GM23338 (cell line): ENCODE results near the gene COL6A3. TPM values are rescaled to one million over a fixed set of nuclear protein-coding genes. Genes with fewer than 3 reads are reported as not detected.

Experiments used
- ATAC-seq: fragments of 200-7000 bp; cut with Tn5 transposase; 3 replicates; pipeline ENCODE4 v1.9.1; 2020
- DNase-seq: peaks from one replicate; pipeline ENCODE4 v3.0.0-alpha.2; 2015; ENCODE audit warnings: low spot score
- H2AFZ ChIP-seq: fragments of 200-600 bp; sonication (generic); 2 replicates; pipeline ENCODE4 v1.8.0; 2016; ENCODE audit warnings: antibody characterized with exemption, mild to moderate bottlenecking, moderate library complexity
- H3F3A ChIP-seq: fragments of 200-600 bp; sonication (generic); replicated peaks from 2 replicates; pipeline ENCODE4 v1.8.0; 2017; ENCODE audit warnings: antibody characterized with exemption, mixed run types, low read depth
- H3K27ac ChIP-seq: fragments of 200-600 bp; sonication (generic); 2 replicates; pipeline ENCODE4 v1.6.1; 2016; ENCODE audit warnings: low read depth
- H3K27me3 ChIP-seq: fragments of 200-600 bp; sonication (generic); 2 replicates; pipeline ENCODE4 v1.8.0; 2016; ENCODE audit warnings: mild to moderate bottlenecking, mixed run types, moderate library complexity; ENCODE audit not compliant: insufficient read depth
- H3K36me3 ChIP-seq: fragments of 200-600 bp; sonication (generic); 2 replicates; pipeline ENCODE4 v1.8.0; 2016; ENCODE audit warnings: mild to moderate bottlenecking; ENCODE audit not compliant: insufficient read depth
- H3K4me1 ChIP-seq: fragments of 200-600 bp; sonication (generic); 2 replicates; pipeline ENCODE4 v1.8.0; 2016; ENCODE audit warnings: mild to moderate bottlenecking, moderate library complexity; ENCODE audit not compliant: insufficient read depth
- H3K4me2 ChIP-seq: fragments of 200-600 bp; sonication (generic); 2 replicates; pipeline ENCODE4 v1.7.1; 2017; ENCODE audit warnings: mixed run types
- H3K4me3 ChIP-seq: fragments of 200-600 bp; sonication (generic); 2 replicates; pipeline ENCODE4 v1.6.1; 2016; ENCODE audit warnings: mixed run types
- H3K79me2 ChIP-seq: fragments of 200-600 bp; sonication (generic); replicated peaks from 2 replicates; pipeline ENCODE4 v1.8.0; 2017; ENCODE audit warnings: mild to moderate bottlenecking; ENCODE audit not compliant: insufficient read depth
- H3K9me2 ChIP-seq: fragments of 200-600 bp; sonication (generic); 2 replicates; pipeline ENCODE4 v1.8.0; 2017; ENCODE audit not compliant: insufficient read depth
- H4K20me1 ChIP-seq: fragments of 200-600 bp; sonication (generic); replicated peaks from 2 replicates; pipeline ENCODE4 v1.8.0; 2017; ENCODE audit warnings: mild to moderate bottlenecking; ENCODE audit not compliant: insufficient read depth
- H3K27ac Mint-ChIP-seq: 2 replicates; pipeline ENCODE4 v1.8.0; 2020; ENCODE audit warnings: inconsistent platforms, mild to moderate bottlenecking, moderate library complexity, mixed read lengths
- H3K27me3 Mint-ChIP-seq: 3 replicates; pipeline ENCODE4 v1.8.0; 2022; ENCODE audit warnings: low read depth, mild to moderate bottlenecking, moderate library complexity, mixed read lengths, inconsistent platforms; ENCODE audit not compliant: insufficient read depth, poor library complexity
- H3K36me3 Mint-ChIP-seq: 3 replicates; pipeline ENCODE4 v1.8.0; 2021; ENCODE audit warnings: low read depth, mild to moderate bottlenecking, inconsistent platforms, moderate library complexity, mixed read lengths
- H3K4me1 Mint-ChIP-seq: 3 replicates; pipeline ENCODE4 v1.8.0; 2020; ENCODE audit warnings: mild to moderate bottlenecking, inconsistent platforms, mixed read lengths
- H3K4me3 Mint-ChIP-seq: 3 replicates; pipeline ENCODE4 v1.8.0; 2021; ENCODE audit warnings: moderate library complexity, mild to moderate bottlenecking, inconsistent platforms, mixed read lengths
- H3K9me3 Mint-ChIP-seq: 3 replicates; pipeline ENCODE4 v1.8.0; 2020; ENCODE audit warnings: moderate library complexity, mild to moderate bottlenecking, inconsistent platforms, mixed read lengths
- CTCF ChIP-seq, 2 experiments: fragments of 200-600 bp in 1 of 2; sonication (generic) in 1 of 2; conservative IDR thresholded peaks; 2 replicates each; pipeline versions ENCODE4 v1.5.1 to v1.6.1; 2016 to 2017; ENCODE audit warnings: antibody characterized with exemption in 2 of 2, low read depth in 2 of 2, mild to moderate bottlenecking in 2 of 2, moderate library complexity in 1 of 2
- EZH2 ChIP-seq: fragments of 200-600 bp; sonication (generic); IDR thresholded peaks from one replicate; pipeline ENCODE4 v1.8.0; 2017; ENCODE audit warnings: antibody characterized with exemption, mild to moderate bottlenecking, low read depth; ENCODE audit not compliant: unreplicated experiment
- EZH2phosphoT487 ChIP-seq: fragments of 200-600 bp; sonication (generic); IDR thresholded peaks from one replicate; pipeline ENCODE4 v1.8.1; 2018; ENCODE audit warnings: antibody characterized with exemption; ENCODE audit not compliant: unreplicated experiment
- NANOG ChIP-seq: IDR thresholded peaks from 2 replicates; pipeline ENCODE4 v1.6.1; 2016; ENCODE audit warnings: antibody characterized with exemption, borderline replicate concordance
- REST ChIP-seq: IDR thresholded peaks from one replicate; pipeline ENCODE4 v1.6.1; 2018; ENCODE audit warnings: antibody characterized with exemption; ENCODE audit not compliant: unreplicated experiment
- ZNF114 ChIP-seq: fragments of 250-450 bp; sonication (Bioruptor Pico); IDR thresholded peaks from 2 replicates; pipeline ENCODE4 v1.5.0; 2020; ENCODE audit warnings: mild to moderate bottlenecking, moderate library complexity
- ZNF331 ChIP-seq: fragments of 250-450 bp; sonication (Bioruptor Pico); IDR thresholded peaks from 2 replicates; pipeline ENCODE4 v1.5.0; 2020; ENCODE audit warnings: low read depth, mild to moderate bottlenecking, moderate library complexity
- ZNF462 ChIP-seq: fragments of 250-450 bp; sonication (Bioruptor Pico); IDR thresholded peaks from 2 replicates; pipeline ENCODE4 v1.5.0; 2020; ENCODE audit warnings: mild to moderate bottlenecking, moderate library complexity
- polyA plus RNA-seq: library from polyadenylated mRNA; unstranded; fragments of >200 nt; fragmentation: Nextera tagmentation; extraction: Ambion mirVana; gene quantifications from 2 replicates; pipeline ENCODE4 v1.2.1, GENCODE V29; 2016
- total RNA-seq: library from RNA; depleted of rRNA; stranded (reverse); fragments of >200 nt; shearing (Covaris generic); gene quantifications from 2 replicates; pipeline ENCODE4 v1.2.3, GENCODE V29; 2014
- TF ChIP-seq, protein P1 (sequence below): IDR thresholded peaks from 2 replicates; pipeline ENCODE4 v1.6.1; 2016; ENCODE audit warnings: antibody characterized with exemption

The COL6A3 gene
- total and polyA plus RNA-seq, 2 experiments from 2014 or later = 1.2 to 7.3 TPM

DNA sequence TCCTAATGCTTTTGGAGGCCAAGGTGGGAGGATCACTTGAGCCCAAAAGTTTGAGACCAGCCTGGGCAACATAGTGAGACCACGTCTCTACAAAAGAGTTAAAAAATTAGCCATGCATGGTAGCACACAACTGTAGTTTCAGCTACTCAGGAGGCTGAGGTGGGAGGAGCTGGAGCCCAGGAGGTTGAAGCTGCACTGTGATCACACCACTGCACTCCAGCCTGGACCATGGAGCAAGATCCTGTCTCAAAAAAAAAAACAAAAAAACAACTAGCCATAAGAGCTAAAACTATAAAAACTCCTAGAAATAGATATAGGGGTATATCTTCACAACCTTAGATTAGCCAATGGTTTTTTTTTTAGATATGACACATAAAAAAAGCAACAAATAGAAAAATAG, 16.9 kb upstream of the COL6A3 start (continued):
- no peak for TF ChIP-seq REST
- no peak for TF ChIP-seq NANOG
- TF ChIP-seq, protein P1, sequence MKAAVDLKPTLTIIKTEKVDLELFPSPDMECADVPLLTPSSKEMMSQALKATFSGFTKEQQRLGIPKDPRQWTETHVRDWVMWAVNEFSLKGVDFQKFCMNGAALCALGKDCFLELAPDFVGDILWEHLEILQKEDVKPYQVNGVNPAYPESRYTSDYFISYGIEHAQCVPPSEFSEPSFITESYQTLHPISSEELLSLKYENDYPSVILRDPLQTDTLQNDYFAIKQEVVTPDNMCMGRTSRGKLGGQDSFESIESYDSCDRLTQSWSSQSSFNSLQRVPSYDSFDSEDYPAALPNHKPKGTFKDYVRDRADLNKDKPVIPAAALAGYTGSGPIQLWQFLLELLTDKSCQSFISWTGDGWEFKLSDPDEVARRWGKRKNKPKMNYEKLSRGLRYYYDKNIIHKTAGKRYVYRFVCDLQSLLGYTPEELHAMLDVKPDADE = no peak
- no peak for TF ChIP-seq EZH2

- DNase-seq (no peak), ATAC-seq (no peak)
- Histone ChIP-seq H3K27ac (no peak overlapping the region), H3K79me2 (no peaks in the 10 kb centered on the region), H2AFZ (no peak overlapping the region), H3K27me3 (no peaks in the 10 kb centered on the region), H3F3A (no peaks in the 10 kb centered on the region), H3K4me1 (peaks cover under 1% of the 10 kb centered on the region; the same call in 1 of the 2 replicates), H3K4me2 (no peak overlapping the region), H3K4me3 (no peak overlapping the region), H3K36me3 (no peaks in the 10 kb centered on the region), H3K9me2 (0 out of 2 replicates have a peak, but pooled peaks cover 4% of the 10 kb centered on the region), H4K20me1 (no peaks in the 10 kb centered on the region)
- H3K36me3 Mint-ChIP-seq = no peaks in the 10 kb centered on the region
- no peak overlapping the region for H3K4me3 Mint-ChIP-seq
- H3K27ac Mint-ChIP-seq = no peak overlapping the region
- H3K4me1 Mint-ChIP-seq = peaks cover 6% of the 10 kb centered on the region
- TF ChIP-seq CTCF (conservative IDR thresholded peaks at IDR 0.05; ENCODE audit: low read depth in 2 of 2) = no peak
- no peak for TF ChIP-seq NANOG
- no peak for TF ChIP-seq EZH2
- no peak for TF ChIP-seq ZNF331 (CRISPR knock-in tag)
- TF ChIP-seq EZH2phosphoT487 = no peak
- TF ChIP-seq, protein P1 = no peak
- no peak for TF ChIP-seq ZNF462 (CRISPR knock-in tag)
- no peak for TF ChIP-seq ZNF114 (CRISPR knock-in tag)
- no peaks in the 10 kb centered on the region for H3K9me3 Mint-ChIP-seq
- peaks cover 9% of the 10 kb centered on the region for H3K27me3 Mint-ChIP-seq
Measured at GRCh38 chr2:237429753-237430152, 15.8 kb upstream of the COL6A3 start.
